ENCODE measurements around the gene RANGRF.

Gene RANGRF

DNA sequence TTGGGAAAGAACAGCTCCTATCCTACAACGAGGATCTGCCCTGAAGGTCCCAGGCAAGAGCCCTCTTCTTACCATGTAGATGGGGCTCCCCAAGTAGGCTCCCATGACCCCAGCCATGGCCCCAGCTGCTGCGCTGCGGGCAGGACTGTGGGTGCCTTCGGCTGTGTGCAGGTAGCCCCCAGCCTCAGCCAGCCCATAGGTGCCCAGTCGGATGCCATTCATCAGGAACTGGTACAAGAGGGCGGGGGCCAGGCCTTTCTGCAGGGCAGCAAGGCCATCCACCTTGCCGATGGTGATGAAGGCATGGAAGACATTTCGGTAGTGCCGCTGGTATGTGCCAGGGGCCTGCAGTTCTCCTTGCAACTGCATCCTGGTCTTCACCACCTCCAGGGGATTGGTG is 5.9 kb downstream of the RANGRF start:
- H3K9ac ChIP-seq (ENCODE audit: low read length in 2 of 2), result peak overlapping the region in 1 of 2 donors; percentile 40

GRCh38 chr17:8294814-8295316 is 6.4 kb downstream of the RANGRF start:
- peak overlapping the region; percentile 40 to 86 for H3K9ac ChIP-seq (ENCODE audit: low read length in 2 of 2)

More for the DNA sequence above, 5.9 kb downstream of the RANGRF start:
- H3K9me3 ChIP-seq (ENCODE audit: control insufficient read depth in 2 of 2, low read length in 2 of 2), result no peaks in the 10 kb centered on the region
- H3K36me3 ChIP-seq (ENCODE audit: control insufficient read depth in 2 of 2, insufficient read depth in 2 of 2, low read length in 2 of 2), result no peaks in the 10 kb centered on the region
- H3K27ac ChIP-seq (ENCODE audit: low read length), result no peak overlapping the region
- H3K27me3 ChIP-seq (ENCODE audit: control insufficient read depth in 1 of 2, insufficient read depth in 2 of 2, low read length in 2 of 2), result no peaks in the 10 kb centered on the region
- peaks cover 16% of the 10 kb centered on the region for H3K4me1 ChIP-seq (ENCODE audit: control insufficient read depth, insufficient read depth, low read length)
- H3K4me3 ChIP-seq (ENCODE audit: low read length in 2 of 2), result peak overlapping the region in 1 of 2 donors; percentile 81

DNA sequence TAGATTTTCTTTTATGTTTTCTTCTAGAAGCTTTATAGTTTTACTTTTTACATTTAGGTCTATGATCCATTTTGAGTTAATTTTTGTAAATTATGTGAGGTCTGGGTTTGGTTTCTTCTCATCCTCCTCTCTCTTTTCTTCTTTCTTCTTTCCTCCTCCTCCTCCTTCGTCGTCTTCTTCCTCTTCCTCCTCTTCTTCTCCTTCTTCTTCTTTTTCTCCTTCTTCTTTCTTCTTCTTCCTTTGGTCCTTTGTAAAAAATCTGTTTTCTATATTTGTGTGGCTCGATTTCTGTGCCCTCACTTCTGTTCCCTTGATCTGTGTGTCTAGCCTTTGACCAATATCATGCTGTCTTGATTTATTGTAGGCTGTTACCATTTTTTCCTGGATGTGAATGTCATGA is 11.8 kb downstream of the RANGRF start:
- Histone ChIP-seq H3K4me3 (ENCODE audit: low read length in 2 of 2) (no peak overlapping the region), H3K27me3 (ENCODE audit: control insufficient read depth in 1 of 2, insufficient read depth in 2 of 2, low read length in 2 of 2) (no peaks in the 10 kb centered on the region), H3K9ac (ENCODE audit: low read length in 2 of 2) (no peak overlapping the region), H3K36me3 (ENCODE audit: control insufficient read depth in 2 of 2, insufficient read depth in 2 of 2, low read length in 2 of 2) (no peaks in the 10 kb centered on the region), H3K4me1 (ENCODE audit: control insufficient read depth, insufficient read depth, low read length) (no peaks in the 10 kb centered on the region), H3K9me3 (ENCODE audit: control insufficient read depth in 2 of 2, low read length in 2 of 2) (no peaks in the 10 kb centered on the region), H3K27ac (ENCODE audit: low read length) (no peak overlapping the region)

More at GRCh38 chr17:8294814-8295316, 6.4 kb downstream of the RANGRF start:
- Histone ChIP-seq H3K4me1 (ENCODE audit: control insufficient read depth, insufficient read depth, low read length) (peaks cover 12% of the 10 kb centered on the region), H3K27me3 (ENCODE audit: control insufficient read depth in 1 of 2, insufficient read depth in 2 of 2, low read length in 2 of 2) (no peaks in the 10 kb centered on the region), H3K4me3 (ENCODE audit: low read length in 2 of 2) (peak overlapping the region; percentile 59 to 81), H3K27ac (ENCODE audit: low read length) (peak overlapping the region; percentile 93), H3K9me3 (ENCODE audit: control insufficient read depth in 2 of 2, low read length in 2 of 2) (no peaks in the 10 kb centered on the region), H3K36me3 (ENCODE audit: control insufficient read depth in 2 of 2, insufficient read depth in 2 of 2, low read length in 2 of 2) (no peaks in the 10 kb centered on the region)

DNA sequence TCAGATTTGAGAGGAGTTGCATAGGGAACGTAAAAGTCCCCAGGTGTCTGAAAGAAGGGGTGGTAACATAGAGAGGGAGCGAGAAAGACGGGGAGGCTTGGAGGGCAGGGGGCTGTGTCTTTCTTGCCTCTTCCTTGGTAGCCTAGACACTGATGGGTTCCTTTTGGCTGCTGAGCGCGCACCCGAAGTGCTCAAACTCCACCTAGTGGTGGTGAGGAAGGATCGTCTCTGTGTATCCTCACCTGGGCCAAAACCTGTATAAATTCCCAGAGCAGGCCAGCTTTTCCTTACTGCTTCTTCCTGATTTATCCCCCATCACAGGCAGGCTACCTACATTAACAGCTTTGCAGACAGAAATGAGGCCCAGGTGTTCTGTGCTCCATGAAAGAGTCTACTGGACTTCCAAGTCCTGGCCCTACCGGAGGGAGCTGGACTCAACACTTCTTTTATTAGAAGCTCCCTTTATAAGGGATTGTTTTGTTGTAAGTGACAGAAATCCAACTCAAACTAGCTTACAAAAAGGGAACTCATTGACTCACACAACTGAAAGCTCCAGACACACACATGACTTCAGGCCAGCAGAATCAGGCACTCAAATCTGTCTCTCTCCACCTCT is 12.3 kb downstream of the RANGRF start:
- H3K9me3 ChIP-seq (ENCODE audit: control insufficient read depth in 2 of 2, low read length in 2 of 2), result no peaks in the 10 kb centered on the region
- no peaks in the 10 kb centered on the region for H3K4me1 ChIP-seq (ENCODE audit: control insufficient read depth, insufficient read depth, low read length)
- no peaks in the 10 kb centered on the region for H3K36me3 ChIP-seq (ENCODE audit: control insufficient read depth in 2 of 2, insufficient read depth in 2 of 2, low read length in 2 of 2)
- H3K27me3 ChIP-seq (ENCODE audit: control insufficient read depth in 1 of 2, insufficient read depth in 2 of 2, low read length in 2 of 2), result no peaks in the 10 kb centered on the region
- H3K9ac ChIP-seq (ENCODE audit: low read length in 2 of 2), result no peak overlapping the region
- H3K27ac ChIP-seq (ENCODE audit: low read length), result no peak overlapping the region
- H3K4me3 ChIP-seq (ENCODE audit: low read length in 2 of 2), result no peak overlapping the region

DNA sequence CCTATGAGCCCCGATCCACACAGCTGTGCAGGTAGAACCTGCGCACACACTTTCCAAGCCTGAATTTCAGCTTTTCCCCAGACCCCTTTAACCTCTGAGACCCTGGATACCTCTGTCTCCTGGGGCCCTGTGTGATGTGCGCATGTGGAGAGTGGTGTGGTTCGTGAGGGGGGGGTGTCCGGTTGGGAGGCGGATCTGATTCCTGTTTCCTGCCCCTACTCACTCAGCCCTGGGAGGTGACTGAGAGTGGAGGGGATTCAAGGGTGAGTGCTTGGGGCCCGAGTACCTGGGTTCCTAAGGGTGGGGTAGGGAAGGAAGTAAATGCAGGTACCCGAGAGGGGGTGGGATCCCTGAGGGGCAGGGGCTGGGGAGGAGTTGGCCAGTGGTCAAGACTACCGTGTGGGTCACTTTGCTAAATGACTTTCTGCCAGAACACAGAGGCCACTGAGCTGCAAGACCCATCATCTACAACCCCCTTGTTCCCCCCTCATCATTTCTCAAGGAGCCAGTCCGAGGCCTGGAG is 22.2 kb downstream of the RANGRF start:
- Histone ChIP-seq H3K27ac (ENCODE audit: low read length) (peak overlapping the region; percentile 31), H3K27me3 (ENCODE audit: control insufficient read depth in 1 of 2, insufficient read depth in 2 of 2, low read length in 2 of 2) (peaks cover 26 to 28% of the 10 kb centered on the region in 2 donors), H3K4me1 (ENCODE audit: control insufficient read depth, insufficient read depth, low read length) (peaks cover 4% of the 10 kb centered on the region), H3K9ac (ENCODE audit: low read length in 2 of 2) (no peak overlapping the region), H3K9me3 (ENCODE audit: control insufficient read depth in 2 of 2, low read length in 2 of 2) (no peaks in the 10 kb centered on the region), H3K4me3 (ENCODE audit: low read length in 2 of 2) (peak overlapping the region in 1 of 2 donors; percentile 60), H3K36me3 (ENCODE audit: control insufficient read depth in 2 of 2, insufficient read depth in 2 of 2, low read length in 2 of 2) (no peaks in the 10 kb centered on the region)

GRCh38 chr17:8311131-8311790 is 22.8 kb downstream of the RANGRF start:
- no peaks in the 10 kb centered on the region for H3K9me3 ChIP-seq (ENCODE audit: control insufficient read depth in 2 of 2, low read length in 2 of 2)
- no peak overlapping the region for H3K27ac ChIP-seq (ENCODE audit: low read length)
- H3K4me1 ChIP-seq (ENCODE audit: control insufficient read depth, insufficient read depth, low read length), result peaks cover 5% of the 10 kb centered on the region
- H3K4me3 ChIP-seq (ENCODE audit: low read length in 2 of 2), result no peak overlapping the region
- no peak overlapping the region for H3K9ac ChIP-seq (ENCODE audit: low read length in 2 of 2)
- H3K27me3 ChIP-seq (ENCODE audit: control insufficient read depth in 1 of 2, insufficient read depth in 2 of 2, low read length in 2 of 2), result peaks cover 32 to 34% of the 10 kb centered on the region in 2 donors
- no peaks in the 10 kb centered on the region for H3K36me3 ChIP-seq (ENCODE audit: control insufficient read depth in 2 of 2, insufficient read depth in 2 of 2, low read length in 2 of 2)

GRCh38 chr17:8312251-8312650 is 23.8 kb downstream of the RANGRF start:
- H3K9ac ChIP-seq (ENCODE audit: low read length in 2 of 2), result no peak overlapping the region
- peak overlapping the region in 1 of 2 donors; percentile 3 for H3K4me3 ChIP-seq (ENCODE audit: low read length in 2 of 2)
- peaks cover 34 to 36% of the 10 kb centered on the region in 2 donors for H3K27me3 ChIP-seq (ENCODE audit: control insufficient read depth in 1 of 2, insufficient read depth in 2 of 2, low read length in 2 of 2)

DNA sequence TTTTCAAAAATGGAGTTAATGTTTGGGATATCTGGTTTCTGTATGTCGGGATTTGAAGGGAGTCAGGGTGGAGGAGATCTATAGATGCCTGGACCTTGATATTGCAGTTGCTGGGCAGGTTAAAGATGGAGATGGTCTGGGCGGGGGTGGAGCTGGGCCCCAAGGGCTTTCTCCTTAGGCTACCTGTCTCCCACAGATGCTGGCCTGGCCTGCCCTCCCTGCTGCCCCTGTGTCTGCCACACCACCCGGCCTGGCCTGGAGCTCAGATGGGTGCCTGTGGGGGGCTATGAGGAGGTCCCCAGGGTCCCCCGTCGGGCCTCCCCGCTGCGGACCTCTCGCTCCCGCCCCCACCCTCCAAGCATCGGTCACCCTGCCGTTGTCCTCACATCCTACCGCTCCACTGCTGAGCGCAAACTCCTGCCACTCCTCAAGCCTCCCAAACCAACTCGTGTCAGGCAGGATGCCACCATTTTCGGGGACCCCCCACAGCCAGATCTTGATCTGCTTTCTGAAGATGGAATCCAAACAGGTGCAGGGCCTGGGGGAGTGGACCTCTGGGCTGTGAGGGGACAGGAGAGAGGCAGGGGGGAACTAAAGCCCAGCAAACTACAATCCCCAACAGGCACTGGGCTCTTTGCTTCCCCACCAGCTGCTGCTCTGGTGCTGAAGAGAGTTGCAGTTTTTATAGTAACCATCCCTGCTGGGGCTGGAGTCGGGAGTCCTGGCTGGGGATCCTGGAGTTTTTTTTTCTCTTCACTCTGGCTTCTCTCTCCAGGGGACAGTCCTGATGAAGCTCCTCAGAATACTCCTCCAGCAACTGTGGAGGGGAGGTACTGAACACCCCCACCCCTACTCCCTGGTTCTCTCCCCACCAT is 24.5 kb downstream of the RANGRF start:
- Histone ChIP-seq H3K9ac (ENCODE audit: low read length in 2 of 2) (no peak overlapping the region), H3K27ac (ENCODE audit: low read length) (no peak overlapping the region), H3K27me3 (ENCODE audit: control insufficient read depth in 1 of 2, insufficient read depth in 2 of 2, low read length in 2 of 2) (peaks cover 34 to 37% of the 10 kb centered on the region in 2 donors), H3K4me3 (ENCODE audit: low read length in 2 of 2) (peak overlapping the region in 1 of 2 donors; percentile 3), H3K36me3 (ENCODE audit: control insufficient read depth in 2 of 2, insufficient read depth in 2 of 2, low read length in 2 of 2) (no peaks in the 10 kb centered on the region), H3K4me1 (ENCODE audit: control insufficient read depth, insufficient read depth, low read length) (peaks cover 5% of the 10 kb centered on the region), H3K9me3 (ENCODE audit: control insufficient read depth in 2 of 2, low read length in 2 of 2) (no peaks in the 10 kb centered on the region)

More at GRCh38 chr17:8312251-8312650, 23.8 kb downstream of the RANGRF start:
- Histone ChIP-seq H3K4me1 (ENCODE audit: control insufficient read depth, insufficient read depth, low read length) (peaks cover 5% of the 10 kb centered on the region), H3K27ac (ENCODE audit: low read length) (no peak overlapping the region), H3K9me3 (ENCODE audit: control insufficient read depth in 2 of 2, low read length in 2 of 2) (no peaks in the 10 kb centered on the region), H3K36me3 (ENCODE audit: control insufficient read depth in 2 of 2, insufficient read depth in 2 of 2, low read length in 2 of 2) (no peaks in the 10 kb centered on the region)

DNA sequence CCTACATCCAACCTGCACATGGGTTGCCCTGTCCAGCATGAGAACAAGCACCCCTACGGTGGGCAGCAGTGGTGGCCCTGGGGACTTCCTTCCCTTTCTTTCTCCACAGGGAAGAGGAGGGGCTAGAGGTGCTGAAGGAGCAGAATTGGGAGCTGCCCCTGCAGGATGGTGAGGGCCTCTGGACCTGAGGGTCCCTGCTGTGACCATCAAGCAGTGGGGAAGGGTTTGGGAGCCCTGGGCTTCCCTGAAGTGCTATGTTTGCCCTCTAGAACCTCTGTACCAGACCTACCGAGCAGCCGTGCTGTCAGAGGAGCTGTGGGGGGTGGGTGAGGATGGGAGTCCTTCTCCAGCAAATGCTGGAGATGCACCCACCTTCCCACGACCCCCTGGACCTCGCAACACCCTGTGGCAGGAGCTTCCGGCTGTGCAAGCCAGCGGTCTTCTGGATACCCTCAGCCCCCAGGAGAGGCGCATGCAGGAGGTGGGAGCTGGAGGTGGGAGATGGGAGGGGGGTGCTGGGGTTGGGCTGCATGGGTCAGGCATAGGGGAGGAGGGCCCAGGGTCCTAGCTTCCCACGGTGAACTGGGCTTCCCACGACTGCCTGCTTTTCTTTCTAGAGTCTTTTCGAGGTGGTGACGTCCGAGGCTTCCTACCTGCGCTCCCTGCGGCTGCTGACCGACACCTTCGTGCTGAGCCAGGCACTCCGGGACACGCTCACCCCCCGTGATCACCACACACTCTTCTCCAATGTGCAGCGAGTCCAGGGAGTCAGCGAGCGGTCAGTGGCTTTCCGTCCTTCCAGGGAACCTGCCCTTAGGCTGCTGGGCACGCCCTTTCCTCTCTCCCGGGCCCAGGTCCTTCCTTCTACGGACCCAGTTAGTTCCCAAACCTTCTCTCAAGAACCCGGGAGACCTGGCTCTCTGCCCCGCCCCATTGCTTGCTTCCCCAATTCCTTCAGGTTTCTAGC is 26.6 kb downstream of the RANGRF start:
- Histone ChIP-seq H3K4me3 (ENCODE audit: low read length in 2 of 2) (peak overlapping the region in 1 of 2 donors; percentile 35), H3K27ac (ENCODE audit: low read length) (no peak overlapping the region), H3K9ac (ENCODE audit: low read length in 2 of 2) (no peak overlapping the region), H3K9me3 (ENCODE audit: control insufficient read depth in 2 of 2, low read length in 2 of 2) (no peaks in the 10 kb centered on the region), H3K36me3 (ENCODE audit: control insufficient read depth in 2 of 2, insufficient read depth in 2 of 2, low read length in 2 of 2) (no peaks in the 10 kb centered on the region), H3K27me3 (ENCODE audit: control insufficient read depth in 1 of 2, insufficient read depth in 2 of 2, low read length in 2 of 2) (peaks cover 34 to 42% of the 10 kb centered on the region in 2 donors), H3K4me1 (ENCODE audit: control insufficient read depth, insufficient read depth, low read length) (peaks cover 5% of the 10 kb centered on the region)
